Heart left ventricle (tissue), 16 donors: ENCODE measurements around the gene APRT. TPM values are rescaled to one million over a fixed set of nuclear protein-coding genes. Genes with fewer than 3 reads are reported as not detected.

Experiments
- ATAC-seq, 4 donors: fragments of 200-7000 bp; cut with Tn5 transposase; one replicate each; pipeline ENCODE4 v1.9.1; 2020 to 2022; ENCODE audit warnings: moderate library complexity in 4 of 4, mild to moderate bottlenecking in 3 of 4, moderate number of reproducible peaks in 1 of 4
- DNase-seq, 5 donors: peaks; one replicate each; pipeline ENCODE4 v3.0.0-alpha.2; 2020
- H3K27ac ChIP-seq, 12 donors: fragments of 200-600 bp; sonication (generic) in 4 of 12; one replicate each; pipeline versions ENCODE4 v1.5.0 to v1.8.0; 2016 to 2022; ENCODE audit warnings: mild to moderate bottlenecking in 2 of 12
- H3K27me3 ChIP-seq, 9 donors: fragments of 200-600 bp; sonication (generic) in 2 of 9; one replicate each; pipeline versions ENCODE4 v1.5.1 to v1.8.0; 2016 to 2022; ENCODE audit warnings: mild to moderate bottlenecking in 3 of 9
- H3K36me3 ChIP-seq, 9 donors: fragments of 200-600 bp; sonication (generic) in 2 of 9; one replicate each; pipeline versions ENCODE4 v1.5.0 to v1.8.0; 2018 to 2022; ENCODE audit warnings: mild to moderate bottlenecking in 2 of 9
- H3K4me1 ChIP-seq, 12 donors: fragments of 200-600 bp; sonication (generic) in 4 of 12; one replicate each; pipeline versions ENCODE4 v1.5.0 to v1.8.0; 2016 to 2022; ENCODE audit warnings: mild to moderate bottlenecking in 3 of 12
- H3K4me3 ChIP-seq, 12 donors: fragments of 200-600 bp; sonication (generic) in 4 of 12; one replicate each; pipeline versions ENCODE4 v1.5.0 to v1.8.0; 2017 to 2022; ENCODE audit warnings: mild to moderate bottlenecking in 9 of 12, moderate library complexity in 4 of 12
- H3K9me3 ChIP-seq, 12 donors: fragments of 200-600 bp; sonication (generic) in 4 of 12; one replicate each; pipeline versions ENCODE4 v1.5.0 to v1.8.0; 2016 to 2022; ENCODE audit warnings: mild to moderate bottlenecking in 1 of 12
- POLR2A ChIP-seq, 2 donors: fragments of 450-650 bp; IDR thresholded peaks; one replicate each; pipeline ENCODE4 v1.6.1; 2017; ENCODE audit warnings: antibody characterized with exemption in 2 of 2, mild to moderate bottlenecking in 2 of 2, moderate library complexity in 2 of 2
- WGBS, 4 donors: extraction: QIAGEN DNeasy Blood & Tissue Kit in 2 of 4; methylation state at CpG; one replicate each; pipeline versions ENCODE4 v1.1.5 to v1.1.7; 2013 to 2018; 5-methylcytosine and 5-hydroxymethylcytosine counted together
- intact Hi-C, 10 donors: fragments of 100-400 bp; cut with DNase I; formaldehyde crosslinking; loops; one replicate each; pipeline versions ENCODE4 v1.11.1 to v1.14.2; 2022
- polyA plus RNA-seq, 2 donors: library from polyadenylated mRNA; stranded (reverse); fragments of 200-250 nt; gene quantifications; one replicate each; pipeline ENCODE4 v1.2.3, GENCODE V29; 2013
- total RNA-seq, 9 donors: library from RNA; depleted of rRNA in 2 of 9; stranded (reverse); fragments of >200 nt in 2 of 9; fragmentation: NEBNext Ultra II Directional in 3 of 9; extraction: Animal tissue kit (Norgen Biotek cat#: 25700) in 3 of 9; gene quantifications; one replicate each; pipeline versions ENCODE4 v1.1.0 to v1.2.4, GENCODE V29; 2016 to 2023
- TF ChIP-seq, protein P1 (sequence below), 12 donors: fragments of 200-600 bp; sonication (generic) in 4 of 12; IDR thresholded peaks; one replicate each; pipeline versions ENCODE4 v1.5.0 to v1.8.0; 2018 to 2022; ENCODE audit warnings: antibody characterized with exemption in 12 of 12, mild to moderate bottlenecking in 5 of 12
- donor health status: ischemic (EF 13 %, LVEDD 7.1; RV severe dilation, severe dysfunction).
- donor health status: healthy with polysubstance abuse.
- donor health status: DM: no; HTN: yes; CAD: no.
- donor health status: DM: no; HTN: no; CAD: no.
- donor health status: ischemic (EF 25% LVEDD 6.9; RV normal size, moderate dysfunction).
- donor health status: ischemic (EF 25% LVEDD 5.7; RV mildly dilated, moderate dysfunction).
- donor health status: healthy.
- donor health status: DM: yes; HTN: yes; CAD: no.
- donor health status: ischemic (EF 35%, LVEDD 5.7; RV mildly dilated, moderate dysfunction).
- donor health status: nonischemic (EF 11% LVEDD 7.7; RV severe dilation, severe dysfunction).
- donor health status: DM: yes; HTN: yes; CAD: no.
- donor health status: PGD.
- donor health status: ischemic (EF 29% LVEDD 5.4; RV normal size, mild dysfunction).
- donor health status: nonischemic (EF 23%, LVEDD 6.1; RV moderate dilation, normal function).

The APRT gene
- total and polyA plus RNA-seq, 11 donors = 26.6 to 129 (median 45.9) TPM

DNA sequence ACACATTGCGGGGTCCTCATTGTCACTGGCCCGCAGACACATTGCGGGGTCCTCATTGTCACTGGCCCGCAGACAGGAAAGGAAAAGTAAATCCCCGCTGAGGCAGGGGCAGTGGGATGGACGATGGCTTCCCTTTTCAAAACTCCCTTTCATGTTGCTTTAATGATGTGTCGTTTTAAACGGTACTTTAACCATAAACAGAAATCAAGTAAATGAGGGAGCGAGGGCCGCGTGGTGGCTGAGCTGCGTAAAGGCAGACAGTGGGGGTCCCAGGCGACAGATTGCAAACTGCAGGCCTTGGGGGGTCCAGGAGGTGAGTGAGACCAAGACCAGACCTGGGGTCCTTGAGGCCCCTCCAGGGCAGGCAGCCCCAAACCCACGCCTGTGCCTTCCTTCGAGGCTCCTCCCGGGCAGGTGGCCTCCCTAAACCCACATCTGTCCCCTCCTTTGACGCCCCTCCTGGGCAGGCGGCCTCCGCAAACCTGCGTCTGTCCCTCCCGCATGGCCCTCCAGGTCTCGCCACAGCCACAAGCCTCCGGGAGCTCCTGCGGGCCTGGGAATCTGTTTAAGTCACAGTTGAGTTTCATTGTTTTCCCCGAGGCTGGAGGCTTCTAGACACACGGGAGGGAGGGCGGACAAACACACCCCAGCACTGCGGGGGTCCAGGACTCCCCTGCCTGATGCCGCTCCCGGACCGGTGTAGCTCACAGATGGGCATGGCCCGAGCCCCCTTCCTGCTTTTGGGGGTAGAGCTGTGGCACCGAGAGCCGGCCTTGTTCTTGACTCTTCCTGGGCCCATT, 34.1 kb downstream of the APRT start:
- Histone ChIP-seq H3K27me3 (no peaks in the 10 kb centered on the region), H3K27ac (peak overlapping the region in 1 of 12 donors; percentile 91), H3K4me1 (peaks cover 0 to 84% (median 57%) of the 10 kb centered on the region in 12 donors), H3K9me3 (no peaks in the 10 kb centered on the region), H3K4me3 (no peak overlapping the region), H3K36me3 (peaks cover 0 to 6% (median 0%) of the 10 kb centered on the region in 9 donors)
- DNase-seq (no peak), ATAC-seq (no peak)
- intact Hi-C loops = no loop called here
- TF ChIP-seq, protein P1, sequence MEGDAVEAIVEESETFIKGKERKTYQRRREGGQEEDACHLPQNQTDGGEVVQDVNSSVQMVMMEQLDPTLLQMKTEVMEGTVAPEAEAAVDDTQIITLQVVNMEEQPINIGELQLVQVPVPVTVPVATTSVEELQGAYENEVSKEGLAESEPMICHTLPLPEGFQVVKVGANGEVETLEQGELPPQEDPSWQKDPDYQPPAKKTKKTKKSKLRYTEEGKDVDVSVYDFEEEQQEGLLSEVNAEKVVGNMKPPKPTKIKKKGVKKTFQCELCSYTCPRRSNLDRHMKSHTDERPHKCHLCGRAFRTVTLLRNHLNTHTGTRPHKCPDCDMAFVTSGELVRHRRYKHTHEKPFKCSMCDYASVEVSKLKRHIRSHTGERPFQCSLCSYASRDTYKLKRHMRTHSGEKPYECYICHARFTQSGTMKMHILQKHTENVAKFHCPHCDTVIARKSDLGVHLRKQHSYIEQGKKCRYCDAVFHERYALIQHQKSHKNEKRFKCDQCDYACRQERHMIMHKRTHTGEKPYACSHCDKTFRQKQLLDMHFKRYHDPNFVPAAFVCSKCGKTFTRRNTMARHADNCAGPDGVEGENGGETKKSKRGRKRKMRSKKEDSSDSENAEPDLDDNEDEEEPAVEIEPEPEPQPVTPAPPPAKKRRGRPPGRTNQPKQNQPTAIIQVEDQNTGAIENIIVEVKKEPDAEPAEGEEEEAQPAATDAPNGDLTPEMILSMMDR (IDR thresholded peaks at IDR 0.05) = no peak
- no peak for TF ChIP-seq POLR2A (IDR thresholded peaks at IDR 0.05)
- WGBS, 4 donors = 85 to 90% (median 90%) methylated on average over 32 to 34 of the region's 34 CpGs

DNA sequence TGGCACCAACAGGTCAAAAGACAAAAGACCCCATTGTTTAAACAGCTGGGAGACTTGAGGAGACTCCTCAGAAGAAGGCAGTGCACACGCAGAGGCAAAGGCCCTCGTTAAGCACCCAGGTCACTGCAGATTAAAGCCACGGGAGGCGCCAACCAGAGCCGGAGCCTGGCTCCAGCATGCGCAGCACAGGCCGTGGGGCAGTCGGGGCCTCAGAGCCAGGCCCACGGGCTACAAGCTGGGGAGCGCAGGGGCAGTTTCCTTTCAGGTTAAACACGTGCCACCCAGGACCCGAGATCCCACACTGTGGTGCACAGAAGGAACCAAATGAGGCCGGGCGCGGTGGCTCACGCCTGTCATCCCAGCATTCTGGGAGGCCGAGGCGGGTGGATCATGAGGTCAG, 35.9 kb downstream of the APRT start:
- DNase-seq = no peak
- TF ChIP-seq, protein P1 (IDR thresholded peaks at IDR 0.05) = no peak
- no peak for TF ChIP-seq POLR2A (IDR thresholded peaks at IDR 0.05)
- Histone ChIP-seq H3K4me1 (peaks cover 0 to 81% (median 54%) of the 10 kb centered on the region in 12 donors), H3K9me3 (no peaks in the 10 kb centered on the region), H3K4me3 (no peak overlapping the region), H3K36me3 (peaks cover 0 to 6% (median 0%) of the 10 kb centered on the region in 9 donors), H3K27ac (peak overlapping the region in 1 of 12 donors; percentile 91), H3K27me3 (no peaks in the 10 kb centered on the region)
- ATAC-seq = no peak
- intact Hi-C loops = no loop called here
- 93 to 94% (median 93%) methylated on average over 18 of the region's 18 CpGs for WGBS, 4 donors

DNA sequence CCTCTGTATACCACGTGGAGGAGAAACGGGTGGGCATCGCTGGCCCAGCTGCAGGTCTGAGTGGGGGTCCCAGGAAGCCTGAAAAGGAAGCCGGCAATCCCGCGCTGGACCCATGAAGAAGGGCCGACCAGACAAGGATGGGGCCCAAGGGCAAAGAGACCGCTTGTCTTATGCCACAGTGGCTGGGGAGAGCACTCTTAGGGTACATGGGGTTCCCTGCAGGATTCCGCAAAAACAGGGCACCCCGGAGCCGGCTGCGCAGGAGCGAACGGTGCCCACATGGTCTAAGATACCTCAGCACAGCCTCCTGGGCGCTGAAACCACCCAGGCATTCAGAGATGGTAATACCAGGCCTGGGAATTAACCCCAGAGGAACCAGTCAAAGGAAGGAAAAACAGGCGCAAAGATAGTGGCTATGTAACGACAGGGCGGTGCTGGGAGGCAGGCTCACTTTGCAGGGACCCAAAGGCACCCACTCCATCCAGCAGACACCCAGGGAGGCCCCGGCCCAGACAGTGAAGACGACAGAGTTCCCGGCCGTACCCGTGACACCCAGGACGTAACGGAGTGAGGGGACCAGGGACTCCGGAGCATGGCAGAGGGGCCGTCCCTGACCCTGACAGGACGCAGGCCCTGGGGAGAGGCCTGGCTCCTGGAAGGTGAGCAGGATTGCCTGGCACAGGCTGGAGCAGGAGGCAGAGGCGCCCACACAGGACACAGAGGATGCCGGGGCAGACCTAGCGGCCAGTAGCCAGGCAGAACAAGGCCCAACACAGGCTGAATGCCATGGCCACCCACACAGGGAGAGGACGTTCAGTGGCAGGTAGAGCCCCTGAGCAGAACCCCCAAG, 37.0 kb downstream of the APRT start:
- Histone ChIP-seq H3K4me3 (no peak overlapping the region), H3K27ac (peak overlapping the region in 7 of 12 donors; percentile 1 to 83 (median 23)), H3K36me3 (peaks cover 0 to 6% (median 0%) of the 10 kb centered on the region in 9 donors), H3K4me1 (peaks cover 3 to 81% (median 53%) of the 10 kb centered on the region in 12 donors), H3K27me3 (no peaks in the 10 kb centered on the region), H3K9me3 (no peaks in the 10 kb centered on the region)
- no peak for TF ChIP-seq POLR2A (IDR thresholded peaks at IDR 0.05)
- TF ChIP-seq, protein P1 (IDR thresholded peaks at IDR 0.05) = no peak
- WGBS, 4 donors = 91 to 94% (median 93%) methylated on average over 26 to 32 of the region's 32 CpGs
- DNase-seq (no peak), ATAC-seq (no peak)
- intact Hi-C loops = no loop called here
